Liver (tissue), 9 donors: Measurements from ENCODE around the gene ADCYAP1R1. TPM values are rescaled to one million over a fixed set of nuclear protein-coding genes. Genes with fewer than 3 reads are reported as not detected.

Experiments
- DNase-seq: peaks from one replicate; pipeline ENCODE4 v3.0.0-alpha.2; 2017; ENCODE audit warnings: low spot score
- H3K27ac ChIP-seq, 2 donors: one replicate each; pipeline ENCODE4 v1.7.0; 2013; ENCODE audit warnings: inconsistent platforms in 2 of 2, low read length in 2 of 2, control low read depth in 1 of 2, low read depth in 1 of 2, mild to moderate bottlenecking in 1 of 2
- H3K27me3 ChIP-seq, 4 donors: one replicate each; pipeline versions ENCODE4 v1.6.1 to v1.7.0; 2013; ENCODE audit warnings: low read length in 3 of 4, inconsistent platforms in 1 of 4, mild to moderate bottlenecking in 1 of 4, moderate library complexity in 1 of 4; ENCODE audit not compliant: control insufficient read depth in 4 of 4, insufficient read depth in 4 of 4
- H3K36me3 ChIP-seq, 4 donors: one replicate each; pipeline versions ENCODE4 v1.6.1 to v1.7.0; 2013; ENCODE audit warnings: low read length in 3 of 4, mild to moderate bottlenecking in 3 of 4, low read depth in 1 of 4, moderate library complexity in 1 of 4; ENCODE audit not compliant: control insufficient read depth in 4 of 4, insufficient read depth in 3 of 4
- H3K4me1 ChIP-seq, 4 donors: one replicate each; pipeline versions ENCODE4 v1.6.1 to v1.7.0; 2013; ENCODE audit warnings: low read length in 3 of 4, mild to moderate bottlenecking in 3 of 4, moderate library complexity in 1 of 4; ENCODE audit not compliant: control insufficient read depth in 4 of 4, insufficient read depth in 4 of 4
- H3K4me3 ChIP-seq, 3 donors: one replicate each; pipeline versions ENCODE4 v1.6.1 to v1.7.0; 2013; ENCODE audit warnings: low read length in 3 of 3, control low read depth in 1 of 3, low read depth in 1 of 3, mild to moderate bottlenecking in 1 of 3
- H3K9ac ChIP-seq, 2 donors: one replicate each; pipeline ENCODE4 v1.7.0; 2013; ENCODE audit warnings: low read length in 2 of 2, mild to moderate bottlenecking in 2 of 2, moderate library complexity in 2 of 2, control low read depth in 1 of 2, low read depth in 1 of 2
- H3K9me3 ChIP-seq, 4 donors: one replicate each; pipeline versions ENCODE4 v1.6.1 to v1.7.0; 2013; ENCODE audit warnings: low read length in 3 of 4; ENCODE audit not compliant: control insufficient read depth in 4 of 4
- ATF3 ChIP-seq: IDR thresholded peaks from 2 replicates; pipeline ENCODE4 v1.6.1; 2016; ENCODE audit warnings: antibody characterized with exemption
- CTCF ChIP-seq: fragments of 150-350 bp; IDR thresholded peaks from 2 replicates; pipeline ENCODE4 v1.5.1; 2017; ENCODE audit warnings: improper control_type of control experiment, low read depth, low read length; ENCODE audit not compliant: missing input control
- EGR1 ChIP-seq, 2 donors: IDR thresholded peaks; 2 replicates each; pipeline ENCODE4 v1.6.1; 2016 to 2018; ENCODE audit warnings: antibody characterized with exemption in 2 of 2, low read depth in 2 of 2
- FOXA1 ChIP-seq: IDR thresholded peaks from 2 replicates; pipeline ENCODE4 v1.6.1; 2016; ENCODE audit warnings: antibody characterized with exemption
- FOXA2 ChIP-seq: IDR thresholded peaks from 2 replicates; pipeline ENCODE4 v1.6.1; 2016; ENCODE audit warnings: antibody characterized with exemption
- GABPA ChIP-seq, 2 donors: IDR thresholded peaks in 1 of 2; conservative IDR thresholded peaks in 1 of 2; 2 replicates each; pipeline ENCODE4 v1.6.1; 2016; ENCODE audit warnings: antibody characterized with exemption in 2 of 2, mild to moderate bottlenecking in 1 of 2, moderate library complexity in 1 of 2
- HNF4A ChIP-seq, 2 donors: conservative IDR thresholded peaks; 2 replicates each; pipeline ENCODE4 v1.6.1; 2016; ENCODE audit warnings: antibody characterized with exemption in 2 of 2, mild to moderate bottlenecking in 2 of 2
- HNF4G ChIP-seq: IDR thresholded peaks from 2 replicates; pipeline ENCODE4 v1.6.1; 2016; ENCODE audit warnings: antibody characterized with exemption
- JUND ChIP-seq, 2 donors: IDR thresholded peaks; 2 replicates each; pipeline ENCODE4 v1.6.1; 2016; ENCODE audit warnings: antibody characterized with exemption in 2 of 2
- MAX ChIP-seq: IDR thresholded peaks from 2 replicates; pipeline ENCODE4 v1.6.1; 2016; ENCODE audit warnings: antibody characterized with exemption
- NR2F2 ChIP-seq: IDR thresholded peaks from 2 replicates; pipeline ENCODE4 v1.6.1; 2016; ENCODE audit warnings: antibody characterized with exemption
- RAD21 ChIP-seq, 2 donors: IDR thresholded peaks; 2 replicates each; pipeline ENCODE4 v1.6.1; 2016; ENCODE audit warnings: antibody characterized with exemption in 2 of 2, mild to moderate bottlenecking in 2 of 2
- REST ChIP-seq: IDR thresholded peaks from 2 replicates; pipeline ENCODE4 v1.6.1; 2016; ENCODE audit warnings: antibody characterized with exemption, mild to moderate bottlenecking
- RXRA ChIP-seq, 2 donors: IDR thresholded peaks; 2 replicates each; pipeline ENCODE4 v1.6.1; 2017 to 2018; ENCODE audit warnings: antibody characterized with exemption in 2 of 2, mild to moderate bottlenecking in 1 of 2
- SP1 ChIP-seq: IDR thresholded peaks from 2 replicates; pipeline ENCODE4 v1.6.1; 2018; ENCODE audit warnings: antibody characterized with exemption, mild to moderate bottlenecking
- TAF1 ChIP-seq: conservative IDR thresholded peaks from 2 replicates; pipeline ENCODE4 v1.6.1; 2016; ENCODE audit warnings: antibody characterized with exemption, mild to moderate bottlenecking
- YY1 ChIP-seq: IDR thresholded peaks from 2 replicates; pipeline ENCODE4 v1.6.1; 2016; ENCODE audit warnings: antibody characterized with exemption, mild to moderate bottlenecking
- ZBTB33 ChIP-seq: IDR thresholded peaks from 2 replicates; pipeline ENCODE4 v1.6.1; 2016; ENCODE audit warnings: antibody characterized with exemption
- WGBS: extraction: QIAGEN DNeasy Blood & Tissue Kit; methylation state at CpG from one replicate; pipeline ENCODE4 v1.1.7; 2013; 5-methylcytosine and 5-hydroxymethylcytosine counted together
- polyA plus RNA-seq, 2 donors: library from polyadenylated mRNA; stranded (reverse) in 1 of 2; unstranded in 1 of 2; fragments of 200-250 nt in 1 of 2; fragments of >200 nt in 1 of 2; fragmentation: Nextera tagmentation in 1 of 2; extraction: Ambion mirVana in 1 of 2; gene quantifications; one replicate each; pipeline versions ENCODE4 v1.2.1 to v1.2.3, GENCODE V29; 2013 to 2015
- total RNA-seq, 2 donors: library from RNA; depleted of rRNA; stranded (reverse); fragments of >200 nt; gene quantifications; one replicate each; pipeline ENCODE4 v1.2.3, GENCODE V29; 2014
- donor health status: healthy.
- donor health status: healthy.
- donor health status: healthy.
- donor health status: healthy.
- donor health status: healthy.

Gene ADCYAP1R1
- total and polyA plus RNA-seq, 4 donors: 0.05 to 0.67 (median 0.12) TPM; not detected in 1

- Histone ChIP-seq H3K4me1 (no peaks in the 10 kb centered on the region), H3K9ac (no peak overlapping the region), H3K4me3 (no peak overlapping the region), H3K9me3 (no peaks in the 10 kb centered on the region), H3K27ac (no peak overlapping the region), H3K27me3 (no peaks in the 10 kb centered on the region), H3K36me3 (no peaks in the 10 kb centered on the region)
- no peak for TF ChIP-seq EGR1 (IDR thresholded peaks at IDR 0.05; ENCODE audit: low read depth in 2 of 2)
- TF ChIP-seq MAX: no peak
- no peak for TF ChIP-seq HNF4A (conservative IDR thresholded peaks at IDR 0.05)
- TF ChIP-seq SP1: no peak
- TF ChIP-seq REST: no peak
- no peak for TF ChIP-seq GABPA (IDR thresholded peaks at IDR 0.05 in 1 of 2, conservative IDR thresholded peaks at IDR 0.05 in 1 of 2)
- no peak for TF ChIP-seq FOXA2
- no peak for TF ChIP-seq YY1
- TF ChIP-seq ZBTB33: no peak
- no peak for TF ChIP-seq TAF1
- no peak for TF ChIP-seq NR2F2
- no peak for TF ChIP-seq RXRA (IDR thresholded peaks at IDR 0.05)
- no peak for TF ChIP-seq FOXA1
- TF ChIP-seq ATF3: no peak
- TF ChIP-seq RAD21 (IDR thresholded peaks at IDR 0.05): no peak
- no peak for TF ChIP-seq HNF4G
- TF ChIP-seq CTCF: no peak
- no peak for TF ChIP-seq JUND (IDR thresholded peaks at IDR 0.05)
- DNase-seq: no peak
- WGBS: 83% methylated on average over 8 of the region's 8 CpGs
Measured at GRCh38 chr7:31104361-31105255, 52.5 kb downstream of the ADCYAP1R1 start.
